Occipital lobe (tissue), 2 donors: ENCODE data around the gene SGCD. TPM values are rescaled to one million over a fixed set of nuclear protein-coding genes. Genes with fewer than 3 reads are reported as not detected.

Experiments
- DNase-seq: peaks from one replicate; lab custom pipeline; 2025; lab: John Stamatoyannopoulos, UW
- total RNA-seq: library from RNA; depleted of rRNA; stranded (reverse); fragments of >200 nt; gene quantifications from one replicate; pipeline ENCODE4 v1.2.3, GENCODE V29; 2014

Gene SGCD
- total RNA-seq, 1 donor from 2014 or later = 7.5 TPM

DNA sequence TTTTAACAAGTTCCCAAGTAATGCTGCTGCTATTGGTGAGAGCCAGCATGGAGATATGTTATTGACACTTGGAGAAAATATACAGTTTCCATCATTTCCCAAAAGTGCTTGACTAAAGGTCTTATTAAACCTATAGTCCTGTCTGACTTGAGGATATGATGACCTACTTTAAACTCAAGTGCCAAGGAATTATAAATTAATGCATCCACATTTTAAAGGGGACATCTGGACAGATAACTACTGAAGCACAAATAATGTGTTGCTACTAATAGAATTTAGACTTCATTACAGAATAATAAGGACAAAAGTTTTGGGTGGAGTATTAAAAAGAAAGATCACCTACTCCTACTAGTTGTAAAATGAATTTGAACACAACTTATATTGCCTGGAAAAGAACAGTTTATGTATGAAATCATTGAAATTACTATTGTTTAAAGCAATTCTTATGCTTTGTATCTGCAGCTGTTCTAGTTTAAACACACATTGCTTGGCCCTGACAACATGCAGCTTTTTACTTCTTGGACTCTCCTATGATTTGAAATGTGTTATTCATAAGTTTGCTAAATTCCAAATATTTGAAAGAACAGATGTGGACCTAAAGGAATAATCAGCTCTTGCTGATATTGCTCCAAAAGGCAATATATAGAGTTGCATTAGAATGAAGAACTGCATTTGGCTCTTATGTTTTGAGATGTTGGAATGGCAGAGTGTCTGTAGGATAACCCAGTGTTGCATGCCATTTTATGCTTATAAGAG is 73.4 kb downstream of the SGCD start:
- DNase-seq = no peak

DNA sequence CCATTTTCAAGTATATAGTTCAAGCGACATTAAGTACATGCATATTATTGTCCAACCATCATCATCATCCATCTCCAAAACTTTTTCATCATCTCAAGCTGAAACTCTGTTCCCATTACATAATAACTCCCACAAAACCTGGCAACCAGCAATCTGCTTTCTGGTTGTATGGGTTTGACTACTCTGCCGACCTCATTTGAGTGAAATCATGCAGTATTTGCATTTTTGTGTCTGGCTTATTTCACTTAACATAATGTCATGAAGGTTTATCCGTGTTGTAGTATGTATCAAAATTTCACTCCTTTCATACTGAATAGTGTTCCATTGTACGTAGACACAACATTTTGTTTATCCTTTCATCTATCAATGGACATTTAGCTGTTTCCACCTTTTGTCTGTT is 74.8 kb downstream of the SGCD start:
- DNase-seq = no peak

DNA sequence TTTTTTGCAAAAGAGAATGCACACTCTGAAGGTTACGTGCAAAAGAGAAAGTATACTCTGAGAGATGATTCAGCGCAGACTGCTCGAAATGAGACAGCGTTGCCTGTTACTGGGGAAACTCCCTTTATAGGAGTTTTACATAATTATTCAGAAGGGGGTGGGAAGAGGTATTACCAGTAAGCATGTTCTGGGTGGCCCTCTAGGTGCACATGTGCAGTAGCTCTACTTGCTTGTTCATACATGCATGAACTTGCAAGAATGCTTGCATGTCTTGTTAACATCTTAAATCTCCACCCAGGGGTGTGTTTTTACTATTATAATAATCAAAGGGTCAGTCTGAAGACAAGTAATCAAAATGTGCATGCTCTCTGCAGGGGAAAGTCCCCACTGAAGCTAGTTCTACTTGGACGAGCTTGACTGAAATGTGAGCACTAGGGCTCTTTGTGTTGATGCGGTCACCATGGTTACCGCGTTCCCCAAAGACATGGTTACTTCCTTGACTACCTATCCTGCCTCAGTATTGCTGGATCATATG is 75.5 kb downstream of the SGCD start:
- DNase-seq = no peak

DNA sequence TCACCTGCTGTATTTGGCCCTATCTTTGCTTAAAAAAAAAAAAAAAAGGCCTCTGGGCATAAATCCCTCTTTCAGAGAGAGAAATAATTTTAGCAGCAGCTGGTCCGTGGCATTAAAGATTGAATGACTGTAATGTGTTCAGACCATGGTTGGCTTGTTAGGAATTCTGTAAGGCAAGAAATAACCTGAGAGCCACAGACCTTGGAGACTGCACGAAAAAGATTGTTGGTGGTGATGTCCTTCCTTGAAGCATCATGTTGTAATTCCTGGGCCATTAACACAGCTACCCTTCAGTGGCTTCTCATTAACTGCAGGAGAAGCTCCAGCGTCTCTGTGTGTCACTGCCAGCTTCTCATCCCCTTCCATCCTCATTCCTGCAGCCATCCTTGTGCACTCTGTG is 79.0 kb downstream of the SGCD start:
- no peak for DNase-seq

DNA sequence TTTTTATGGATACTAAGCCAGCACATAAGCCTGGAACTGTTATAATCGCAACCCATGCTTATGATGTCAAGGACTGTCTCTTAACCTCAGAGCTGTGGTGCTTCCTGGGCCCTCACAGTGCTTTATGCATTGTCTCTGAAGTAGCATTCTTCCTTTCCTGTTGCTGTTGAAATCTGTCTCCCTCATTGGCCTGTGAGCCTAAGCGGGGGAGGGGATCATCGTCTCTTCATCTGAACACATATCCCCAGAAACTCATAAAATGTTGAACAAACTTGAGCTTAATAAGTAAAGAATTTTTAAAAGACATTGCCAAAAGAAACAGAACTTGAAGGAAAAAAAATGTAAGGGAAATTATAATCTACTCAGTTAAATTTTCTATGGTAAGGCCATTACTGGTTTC is 80.3 kb downstream of the SGCD start:
- DNase-seq = no peak

DNA sequence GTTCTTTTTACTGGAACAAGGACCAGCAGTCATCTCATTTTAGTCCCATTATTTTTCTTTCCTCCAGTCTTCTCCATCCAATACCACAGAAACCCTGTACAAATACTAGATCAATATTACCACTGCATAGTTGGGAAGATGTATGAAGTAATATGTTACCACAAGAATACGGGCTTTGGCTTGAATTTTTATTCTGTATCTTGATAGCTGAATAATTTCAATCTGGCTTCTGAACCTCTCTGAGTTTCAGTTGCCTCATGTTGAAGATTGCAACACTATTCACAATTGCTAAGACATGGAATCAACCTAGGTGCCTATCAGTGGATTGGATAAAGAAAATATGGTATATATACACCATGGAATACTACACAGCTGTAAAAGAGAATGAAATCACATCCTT is 82.9 kb downstream of the SGCD start:
- DNase-seq = no peak

DNA sequence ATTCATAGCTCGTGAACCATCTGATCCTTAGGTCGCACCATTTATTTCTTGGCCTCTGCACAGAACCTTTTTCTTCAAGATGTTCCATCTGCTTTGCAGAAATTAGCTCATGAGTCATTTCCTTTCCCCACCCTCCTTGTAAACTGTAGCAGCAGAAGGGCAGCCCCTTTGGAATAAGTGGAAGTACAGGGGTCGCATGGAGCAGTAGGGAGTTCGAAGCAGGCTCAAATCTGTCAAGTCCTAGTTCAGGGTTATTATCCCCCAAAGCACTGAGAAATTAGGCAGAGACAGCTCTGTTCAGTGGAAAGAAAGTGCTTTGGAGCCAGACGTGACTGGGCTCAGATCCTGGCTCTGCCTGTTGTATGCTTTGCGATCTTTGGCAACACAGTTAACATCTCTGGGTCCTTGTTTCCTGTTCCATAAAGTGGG is 84.2 kb downstream of the SGCD start:
- DNase-seq = no peak

DNA sequence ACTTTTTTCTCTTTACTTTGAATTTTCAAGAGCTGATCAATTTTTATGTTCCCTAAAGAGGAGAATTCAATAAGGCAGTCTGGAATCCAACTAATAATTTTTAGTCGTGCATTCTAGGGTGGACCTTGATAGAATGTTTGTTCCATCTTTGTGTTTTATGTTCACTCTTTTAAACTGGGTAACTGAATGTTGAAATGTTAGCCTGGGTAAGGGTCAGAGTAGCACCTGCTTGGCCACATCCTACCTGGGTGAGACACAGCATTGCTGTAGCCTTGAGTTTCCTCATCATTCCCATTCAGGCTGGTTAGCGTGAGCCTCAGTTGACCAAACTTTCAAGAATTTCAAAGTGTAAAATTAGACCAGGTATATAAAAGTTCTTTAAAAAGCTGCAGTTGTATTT is 85.0 kb downstream of the SGCD start:
- no peak for DNase-seq

DNA sequence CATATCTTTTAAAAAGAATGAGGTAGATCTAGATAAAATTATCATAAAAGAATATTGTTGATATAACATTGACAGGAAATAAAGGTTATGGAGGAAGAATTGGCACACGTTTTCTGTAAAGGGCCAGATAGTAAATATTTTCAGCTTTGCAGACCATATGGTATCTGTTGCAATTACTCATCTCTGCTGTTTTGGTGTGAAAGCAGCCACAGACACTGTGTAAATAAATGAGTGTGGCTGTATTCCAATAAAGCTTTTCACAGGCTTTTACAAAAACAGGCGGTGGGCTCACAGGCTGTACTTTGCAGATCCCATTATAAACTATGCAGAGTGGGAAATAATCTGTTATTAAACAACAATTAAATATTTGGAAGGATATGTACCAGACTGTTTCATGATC is 87.4 kb downstream of the SGCD start:
- no peak for DNase-seq

DNA sequence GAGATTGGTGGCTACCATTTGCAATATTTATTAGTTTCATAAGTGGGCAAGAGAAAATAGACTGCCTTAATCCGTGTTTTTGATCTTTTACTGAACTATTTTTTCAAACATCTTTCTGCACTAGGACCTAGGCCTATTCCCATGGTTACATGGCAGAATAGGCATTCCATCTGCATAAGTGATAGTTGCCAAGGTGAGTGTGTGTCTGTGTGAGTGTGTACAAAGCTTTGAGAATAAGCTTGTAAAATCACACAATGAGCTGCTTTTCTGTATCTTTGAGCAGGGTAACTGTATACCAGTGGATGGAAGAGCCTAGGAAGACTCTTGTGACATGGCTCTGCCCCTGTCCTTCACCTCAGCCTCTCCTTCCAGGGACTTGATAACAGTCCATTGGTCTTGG is 92.7 kb downstream of the SGCD start:
- no peak for DNase-seq

DNA sequence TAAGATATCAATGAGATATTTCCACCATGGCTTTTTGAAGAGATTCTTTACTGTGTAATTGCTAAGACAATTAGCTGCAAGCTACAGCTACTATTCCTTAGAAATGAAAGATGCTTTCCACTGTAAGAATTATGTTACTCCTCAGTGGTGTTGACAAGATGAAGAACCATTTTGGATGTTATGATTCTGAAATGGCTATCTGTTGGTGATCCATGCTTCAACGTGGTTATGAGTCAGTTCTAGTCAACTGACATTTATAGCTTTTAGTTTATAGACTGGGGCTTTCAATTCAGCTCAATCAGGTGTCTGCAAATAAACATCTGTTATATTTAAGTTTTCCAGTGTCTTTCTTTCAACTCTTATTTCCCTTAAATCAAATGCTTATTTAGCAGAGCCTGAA is 93.7 kb downstream of the SGCD start:
- DNase-seq = no peak

DNA sequence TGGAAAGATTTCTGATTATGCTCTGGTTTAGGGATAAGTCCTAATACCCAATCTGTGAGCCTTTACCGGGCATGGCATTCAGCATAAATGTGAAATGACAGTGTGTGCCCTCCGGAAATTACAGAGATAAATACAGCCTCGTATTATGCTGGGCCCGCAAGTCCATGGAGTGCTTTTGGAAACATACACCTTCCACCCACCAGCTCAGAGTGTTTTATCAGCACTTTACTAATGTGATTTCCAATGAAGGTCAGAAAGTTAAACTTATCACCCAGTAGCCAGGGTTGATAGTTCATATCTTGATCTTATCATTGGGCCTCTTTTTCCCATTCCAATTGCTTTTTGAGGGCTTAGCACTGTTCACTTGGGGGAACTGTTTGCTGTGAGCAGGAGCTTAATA is 94.8 kb downstream of the SGCD start:
- no peak for DNase-seq

DNA sequence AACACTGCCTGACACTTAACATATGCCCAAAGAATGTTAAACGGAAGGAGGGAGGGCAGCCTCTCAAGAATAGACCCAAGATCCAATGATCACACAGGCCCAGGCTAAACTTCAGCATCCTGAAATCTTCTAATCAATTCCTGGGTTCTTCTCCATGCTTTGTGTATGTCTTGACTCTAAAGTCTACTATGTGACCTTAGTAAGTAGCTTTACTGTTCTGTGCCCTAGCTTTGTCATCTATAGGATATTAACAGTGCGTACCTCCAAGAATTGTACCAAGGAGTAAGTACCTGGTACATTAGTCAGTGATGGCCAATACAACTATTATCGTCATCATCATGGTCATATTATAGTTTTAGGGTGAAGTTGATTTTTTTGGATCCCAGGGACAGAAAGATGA is 96.6 kb downstream of the SGCD start:
- no peak for DNase-seq

DNA sequence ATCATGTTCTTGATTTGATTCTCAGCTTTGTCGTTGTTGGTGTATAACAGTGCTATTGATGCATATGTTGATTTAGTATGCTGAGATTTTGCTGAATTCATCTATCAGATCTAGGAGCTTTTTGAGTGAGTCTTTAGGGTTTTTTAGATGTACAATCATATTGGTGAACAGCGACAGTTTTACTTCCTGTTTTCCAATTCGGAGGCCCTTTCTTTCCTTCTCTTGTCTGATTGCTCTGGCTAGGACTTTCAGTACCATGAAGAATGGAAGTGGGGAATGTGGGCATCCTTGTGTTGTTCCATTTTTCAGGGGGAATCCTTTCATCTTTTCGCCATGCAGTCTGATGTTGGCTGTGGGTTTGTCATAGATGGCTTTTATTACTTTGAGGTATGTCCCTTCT is 100.4 kb downstream of the SGCD start:
- DNase-seq = no peak

DNA sequence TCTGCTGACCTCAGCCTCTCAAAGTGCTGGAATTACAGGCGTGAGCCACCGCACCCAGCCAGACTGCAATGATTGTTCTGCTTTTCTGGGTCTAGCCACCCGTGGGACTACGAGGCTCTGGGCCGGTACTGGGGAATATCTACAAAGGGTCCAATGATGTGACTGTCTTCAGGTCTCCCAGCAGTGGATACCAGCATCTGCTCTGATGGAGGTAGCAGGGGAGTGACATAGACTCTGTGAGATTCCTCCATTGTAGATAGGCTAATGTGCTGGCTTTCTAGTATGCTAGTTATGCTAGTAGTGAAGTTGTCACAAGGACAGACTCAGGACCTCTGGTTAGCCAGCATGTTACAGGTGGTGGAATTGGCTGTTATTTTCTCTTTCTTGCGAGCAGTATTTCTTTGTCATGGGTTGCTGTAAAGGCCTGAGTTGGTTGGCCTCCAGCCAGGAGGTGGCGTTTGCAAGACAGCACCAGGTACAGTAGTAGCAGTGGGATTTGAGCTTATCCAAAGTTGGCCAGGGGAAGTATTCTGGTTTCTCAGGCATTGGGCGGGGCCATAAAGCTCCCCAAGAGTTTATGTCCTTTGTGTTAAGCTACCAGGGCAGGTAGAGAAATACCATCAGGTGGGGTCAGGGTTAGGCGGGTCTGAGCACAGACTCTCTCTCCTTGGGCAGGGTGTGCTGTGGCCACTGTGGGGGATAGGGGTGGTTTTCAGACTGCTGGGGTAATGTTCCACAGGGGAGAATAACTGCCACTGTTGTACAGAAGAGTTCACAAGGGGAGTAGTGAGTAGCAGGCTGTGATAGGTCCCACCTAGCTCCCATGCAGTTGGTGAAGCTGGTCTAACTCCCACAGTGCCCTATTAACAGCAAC is 105.2 kb downstream of the SGCD start:
- DNase-seq = no peak

DNA sequence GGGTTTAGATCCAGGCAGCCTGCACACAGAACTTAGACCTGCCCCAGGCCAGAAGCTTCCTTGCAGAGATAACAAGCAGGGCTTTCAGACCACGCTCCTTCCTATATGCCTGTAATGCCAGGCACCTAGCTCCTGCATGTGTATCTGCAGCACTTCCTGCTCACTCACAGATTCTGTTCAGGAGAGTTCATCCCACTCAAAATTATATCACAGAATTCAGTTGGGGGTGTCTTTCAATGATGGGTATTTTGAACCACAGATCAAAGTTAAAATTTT is 105.8 kb downstream of the SGCD start:
- DNase-seq = no peak

DNA sequence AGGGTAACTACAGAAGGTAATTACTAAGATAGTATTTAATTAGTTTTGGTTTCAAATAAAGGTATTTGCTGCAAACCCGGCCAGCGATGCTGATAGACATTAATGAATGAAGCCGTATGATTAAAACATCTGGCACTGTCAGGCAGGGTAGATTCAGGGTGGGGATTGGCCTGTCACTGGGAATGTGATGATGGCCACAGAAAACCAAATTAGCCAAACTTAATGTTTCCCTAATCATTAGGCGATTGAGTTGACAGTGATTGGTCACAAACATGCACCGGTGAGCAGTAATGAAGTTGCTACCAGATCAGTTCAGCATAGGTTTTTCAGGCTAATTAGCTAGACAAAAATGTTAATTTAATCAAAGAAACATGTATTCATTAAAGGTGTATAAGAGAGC is 107.5 kb downstream of the SGCD start:
- DNase-seq = no peak

DNA sequence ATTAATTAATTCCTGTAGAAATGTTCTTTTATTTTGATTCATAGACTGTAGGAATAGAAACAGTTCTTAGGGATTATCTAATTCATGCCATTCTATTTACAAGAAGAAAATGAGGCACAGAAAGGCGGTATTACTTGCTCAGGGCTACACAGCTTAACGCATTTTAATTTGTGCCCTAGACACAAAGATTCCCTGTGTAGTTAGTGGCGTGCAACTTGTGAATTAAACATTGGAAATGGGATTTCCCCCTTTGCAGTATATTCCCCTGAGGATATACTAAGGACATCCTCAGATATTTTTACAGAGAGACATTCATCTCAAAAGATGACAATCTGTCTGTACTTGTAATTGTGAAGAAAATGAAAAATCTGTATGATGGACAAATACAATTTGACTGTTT is 108.1 kb downstream of the SGCD start:
- no peak for DNase-seq

DNA sequence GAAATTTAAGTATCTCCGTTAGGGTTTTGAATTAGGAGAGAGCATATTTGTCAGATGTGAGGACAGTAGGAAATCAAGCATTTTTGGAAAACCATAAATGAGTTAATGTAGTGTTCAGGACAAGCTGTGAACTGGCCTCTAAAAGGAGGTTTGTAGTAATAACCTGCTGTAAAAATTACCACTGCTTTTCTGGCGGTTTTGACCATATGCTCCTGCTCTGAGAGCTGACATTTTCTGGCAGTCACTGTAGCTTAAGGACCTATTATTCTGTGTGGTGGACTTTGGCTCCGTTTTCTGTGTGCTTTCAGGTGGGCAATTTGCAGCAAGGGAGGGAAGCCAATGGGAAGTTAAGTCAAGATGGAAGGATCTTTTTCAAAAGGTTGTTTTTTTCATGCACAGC is 111.1 kb downstream of the SGCD start:
- no peak for DNase-seq

DNA sequence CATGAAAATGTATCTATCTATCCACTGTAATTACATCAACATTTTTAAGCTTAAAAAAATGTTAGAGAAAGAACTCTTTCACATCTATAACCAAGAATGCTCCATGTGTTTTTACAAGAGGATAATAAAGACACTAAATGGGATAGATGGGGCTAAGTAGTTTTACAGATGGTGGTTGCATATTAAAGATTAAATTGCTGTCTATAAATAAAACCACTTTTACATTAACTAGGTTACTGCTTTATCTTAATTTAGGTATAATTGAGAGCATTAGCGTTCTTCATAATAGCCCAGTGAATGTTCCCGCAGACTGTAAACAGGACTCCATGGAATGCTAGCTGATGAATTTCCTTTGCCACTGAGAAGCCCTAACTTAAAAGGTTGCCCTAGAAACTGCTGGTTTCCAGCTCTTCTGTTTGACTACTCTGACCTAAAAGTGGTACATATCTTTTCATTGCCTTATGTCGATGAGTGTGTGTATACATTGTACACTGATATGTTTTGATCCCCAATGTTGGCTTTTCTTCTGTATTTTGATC is 117.9 kb downstream of the SGCD start:
- DNase-seq = no peak

DNA sequence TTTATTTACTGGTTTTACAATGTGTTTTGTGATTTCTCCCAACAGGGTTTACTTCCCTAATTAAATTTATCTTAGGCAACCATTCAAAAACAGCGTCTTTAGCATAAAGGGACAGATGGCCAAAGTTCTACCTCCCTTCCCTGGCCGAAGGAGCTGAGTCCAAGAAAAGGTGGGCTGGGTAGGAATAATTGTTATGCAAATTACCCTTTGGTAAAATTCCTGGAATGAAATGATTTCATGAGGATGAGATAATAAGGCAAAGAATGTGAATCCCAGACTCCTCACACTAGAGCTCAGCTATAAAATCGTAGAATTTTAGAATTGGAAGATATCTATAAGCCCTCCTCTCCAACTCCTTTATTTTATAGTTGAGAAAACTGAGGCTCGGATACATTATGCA is 119.6 kb downstream of the SGCD start:
- DNase-seq = no peak

DNA sequence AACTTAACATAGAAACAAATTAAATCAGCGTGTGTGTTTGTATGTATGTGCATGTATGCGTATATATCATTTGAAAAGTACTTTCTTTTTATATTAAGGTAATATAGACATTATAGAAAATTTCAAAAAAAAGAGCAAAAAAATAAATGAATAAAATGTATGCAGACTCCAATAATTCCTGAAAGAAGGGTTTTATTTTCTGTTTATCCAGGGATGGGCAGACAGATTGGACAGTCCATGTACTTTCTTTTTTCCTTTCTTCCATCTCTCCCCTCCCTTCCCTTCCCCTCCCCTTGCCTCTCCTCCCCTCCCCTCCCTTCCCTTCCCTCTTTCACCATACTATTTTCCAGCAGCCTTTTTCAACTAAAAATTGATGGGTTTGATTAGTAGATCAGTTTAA is 123.8 kb downstream of the SGCD start:
- no peak for DNase-seq

DNA sequence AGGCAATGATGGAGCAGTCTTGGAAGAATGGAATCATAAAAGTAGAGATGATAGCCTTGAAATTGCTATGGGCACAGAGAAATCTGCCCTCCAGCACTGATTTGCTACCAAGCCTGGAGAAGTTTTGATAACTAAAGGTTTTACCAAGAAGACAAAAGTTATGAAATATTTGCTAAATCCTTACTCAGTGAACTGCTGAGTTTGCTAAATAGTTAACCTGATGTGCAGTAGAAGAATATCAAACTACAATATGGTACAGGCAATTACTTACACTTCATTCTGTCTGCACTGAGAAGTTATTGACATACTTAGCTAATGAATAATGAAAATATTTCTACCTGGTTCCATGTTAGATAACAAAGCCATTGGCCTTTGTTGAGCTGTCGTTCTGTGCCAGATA is 124.5 kb downstream of the SGCD start:
- DNase-seq = no peak
